Activated B cell treated with CpG ODN at 0.5 μM for 24 hours (primary cell): Measurements from ENCODE around the gene GRN. TPM values are rescaled to one million over a fixed set of nuclear protein-coding genes. Genes with fewer than 3 reads are reported as not detected.
A peak's percentile ranks its signal among the peaks of the same experiment; 100 is the strongest.

Source experiments
- ATAC-seq: fragments of 200-7000 bp; cut with Tn5 transposase; one replicate; pipeline ENCODE4 v1.10.0; 2021; ENCODE audit warnings: low read depth, mild to moderate bottlenecking, moderate library complexity
- CTCF ChIA-PET: fragments of 350-600 bp; sonication (Branson Sonifier 250); formaldehyde crosslinking; loops from one replicate; lab custom pipeline; 2021; ENCODE audit warnings: antibody characterized with exemption; lab: Charles Lee
- POLR2A ChIA-PET: fragments of 350-600 bp; sonication (Branson Sonifier 250); formaldehyde crosslinking; loops from one replicate; lab custom pipeline; 2021; ENCODE audit warnings: antibody characterized with exemption; lab: Charles Lee
- DNase-seq: peaks from one replicate; pipeline ENCODE4 v3.0.0; 2022
- H3K27ac Mint-ChIP-seq: one replicate; pipeline ENCODE4 v1.8.0; 2020; ENCODE audit warnings: mixed read lengths
- H3K27me3 Mint-ChIP-seq: one replicate; pipeline ENCODE4 v1.8.0; 2021; ENCODE audit warnings: mixed read lengths
- H3K36me3 Mint-ChIP-seq: one replicate; pipeline ENCODE4 v1.8.0; 2021; ENCODE audit warnings: low read depth, mixed read lengths
- H3K4me1 Mint-ChIP-seq: one replicate; pipeline ENCODE4 v1.8.0; 2021; ENCODE audit warnings: mixed read lengths
- H3K4me3 Mint-ChIP-seq: one replicate; pipeline ENCODE4 v1.8.0; 2020; ENCODE audit warnings: mild to moderate bottlenecking, mixed read lengths
- H3K9me3 Mint-ChIP-seq: one replicate; pipeline ENCODE4 v1.8.0; 2020; ENCODE audit warnings: mixed read lengths
- CTCF ChIP-seq: fragments of 200-600 bp; IDR thresholded peaks from one replicate; pipeline ENCODE4 v1.8.0; 2022; ENCODE audit warnings: antibody characterized with exemption, mild to moderate bottlenecking
- intact Hi-C: fragments of 100-400 bp; cut with micrococcal nuclease; formaldehyde crosslinking; loops from one replicate; pipeline ENCODE4 v1.15.1; 2024
- total RNA-seq: library from RNA; stranded (reverse); gene quantifications from 2 replicates; pipeline ENCODE4 v1.2.3, GENCODE V29; 2022

GRN gene
- total RNA-seq, 1 donor from 2014 or later = 250 TPM

GRCh38 chr17:44383363-44383762, 38.3 kb downstream of the GRN start:
- ChIA-PET POLR2A (no interaction called here), CTCF (interaction anchor here (0.9 kb wide), 1 partner anchor 140 kb away, joined by 3 read pairs; no protein-coding TSS in a partner anchor)
- no peak overlapping the region for H3K27ac Mint-ChIP-seq
- TF ChIP-seq CTCF = no peak
- H3K27me3 Mint-ChIP-seq = peaks cover 24% of the 10 kb centered on the region
- ATAC-seq = no peak
- no peak for DNase-seq
- H3K4me3 Mint-ChIP-seq = no peak overlapping the region
- peaks cover 14% of the 10 kb centered on the region for H3K4me1 Mint-ChIP-seq
- intact Hi-C loops = no loop called here
- H3K36me3 Mint-ChIP-seq = no peaks in the 10 kb centered on the region
- H3K9me3 Mint-ChIP-seq = no peaks in the 10 kb centered on the region

- Mint-ChIP-seq H3K4me3 (no peak overlapping the region), H3K27ac (no peak overlapping the region), H3K27me3 (peaks cover 25% of the 10 kb centered on the region), H3K36me3 (no peaks in the 10 kb centered on the region), H3K4me1 (peaks cover 14% of the 10 kb centered on the region), H3K9me3 (no peaks in the 10 kb centered on the region)
- no peak for ATAC-seq
- TF ChIP-seq CTCF = no peak
- DNase-seq = no peak
- POLR2A ChIA-PET = no interaction called here
- CTCF ChIA-PET = interaction anchor here (0.9 kb wide), 1 partner anchor 139 kb away, joined by 3 read pairs; no protein-coding TSS in a partner anchor
- intact Hi-C loops = no loop called here
Observed at GRCh38 chr17:44383861-44384260, 38.8 kb downstream of the GRN start.

GRCh38 chr17:44384281-44384822, 39.2 kb downstream of the GRN start:
- H3K9me3 Mint-ChIP-seq = no peaks in the 10 kb centered on the region
- no peak overlapping the region for H3K27ac Mint-ChIP-seq
- CTCF ChIA-PET = interaction anchor here (0.9 to 1.2 kb wide), 2 partner anchors 9 to 139 kb away, joined by 3 read pairs; no protein-coding TSS in a partner anchor
- intact Hi-C loops = no loop called here
- H3K4me3 Mint-ChIP-seq = peak overlapping the region; percentile 11
- H3K27me3 Mint-ChIP-seq = peaks cover 27% of the 10 kb centered on the region
- DNase-seq (no peak), ATAC-seq (no peak)
- POLR2A ChIA-PET = no interaction called here
- TF ChIP-seq CTCF = no peak
- peaks cover 15% of the 10 kb centered on the region for H3K4me1 Mint-ChIP-seq
- H3K36me3 Mint-ChIP-seq = no peaks in the 10 kb centered on the region

- peaks cover 20% of the 10 kb centered on the region for H3K4me1 Mint-ChIP-seq
- DNase-seq (no peak), ATAC-seq (no peak)
- CTCF ChIA-PET = interaction anchor here (1.2 kb wide), 1 partner anchor 9 kb away, joined by 3 read pairs; no protein-coding TSS in a partner anchor
- no peaks in the 10 kb centered on the region for H3K9me3 Mint-ChIP-seq
- POLR2A ChIA-PET = interaction anchor here (0.6 kb wide), 1 partner anchor 306 kb away, joined by 7 read pairs; no protein-coding TSS in a partner anchor
- H3K4me3 Mint-ChIP-seq = peak overlapping the region; percentile 77
- H3K27ac Mint-ChIP-seq = no peak overlapping the region
- no peak for TF ChIP-seq CTCF
- intact Hi-C loops = no loop called here
- peaks cover 31% of the 10 kb centered on the region for H3K27me3 Mint-ChIP-seq
- H3K36me3 Mint-ChIP-seq = no peaks in the 10 kb centered on the region
Observed at GRCh38 chr17:44384823-44385286, 39.8 kb downstream of the GRN start.

GRCh38 chr17:44385287-44386181, 40.4 kb downstream of the GRN start:
- no peak for TF ChIP-seq CTCF

More at GRCh38 chr17:44385287-44386181, 40.4 kb downstream of the GRN start:
- H3K9me3 Mint-ChIP-seq = no peaks in the 10 kb centered on the region
- CTCF ChIA-PET = interaction anchor here (1.2 kb wide), 1 partner anchor 10 kb away, joined by 3 read pairs; no protein-coding TSS in a partner anchor
- DNase-seq (peak; percentile 67), ATAC-seq (peak; percentile 97)
- no peak overlapping the region for H3K27ac Mint-ChIP-seq
- peaks cover 23% of the 10 kb centered on the region for H3K4me1 Mint-ChIP-seq
- peaks cover 31% of the 10 kb centered on the region for H3K27me3 Mint-ChIP-seq
- H3K4me3 Mint-ChIP-seq = peak overlapping the region; percentile 77
- intact Hi-C loops = no loop called here
- H3K36me3 Mint-ChIP-seq = no peaks in the 10 kb centered on the region
- POLR2A ChIA-PET = interaction anchor here (0.6 kb wide), 1 partner anchor 306 kb away, joined by 7 read pairs; no protein-coding TSS in a partner anchor
